Measurements from ENCODE around the gene CNPY4. TPM values are rescaled to one million over a fixed set of nuclear protein-coding genes. Genes with fewer than 3 reads are reported as not detected.

CNPY4 gene
- total RNA-seq, 1 donor from 2014 or later: 17.1 TPM

Small RNAs within 50 kb of the gene (small RNA-seq; reads per million reads assigned to genes)
- gene MIR106B: 114 reads per million, percentile 98 among the genes with 10 or more reads in this experiment
- gene MIR25: 1,600 reads per million, percentile 99 among the genes with 10 or more reads in this experiment
- 976 reads per million, percentile 99 among the genes with 10 or more reads in this experiment for gene MIR93

Other genes with a start within 250 kb of the CNPY4 start
- not detected for gene OR2AE1, start 242.6 kb upstream of the CNPY4 start, total RNA-seq
- 10.6 TPM for gene TRIM4, start 200.1 kb upstream of the CNPY4 start, total RNA-seq
- gene GJC3, start 190.0 kb upstream of the CNPY4 start, total RNA-seq: 0.41 TPM
- gene AZGP1, start 143.6 kb upstream of the CNPY4 start, total RNA-seq: not detected
- 85.2 TPM for gene ZKSCAN1, start 104.0 kb upstream of the CNPY4 start, total RNA-seq
- gene ZSCAN21, start 69.9 kb upstream of the CNPY4 start, total RNA-seq: 17.9 TPM
- gene ZNF3, start 37.9 kb upstream of the CNPY4 start, total RNA-seq: 44.4 TPM
- 40.4 TPM for gene COPS6, start 30.7 kb upstream of the CNPY4 start, total RNA-seq
- 35.9 TPM for gene MCM7, start 18.2 kb upstream of the CNPY4 start, total RNA-seq
- 24.9 TPM for gene AP4M1, start 18.0 kb upstream of the CNPY4 start, total RNA-seq
- 17.5 TPM for gene TAF6, start 276 bp upstream of the CNPY4 start, total RNA-seq
- gene MBLAC1, start 7.3 kb downstream of the CNPY4 start, total RNA-seq: 4.9 TPM
- 34.6 TPM for gene LAMTOR4, start 29.3 kb downstream of the CNPY4 start, total RNA-seq
- gene TRAPPC14, start 39.1 kb downstream of the CNPY4 start, total RNA-seq: 16.3 TPM
- 2.0 TPM for gene GAL3ST4, start 49.0 kb downstream of the CNPY4 start, total RNA-seq
- 75.0 TPM for gene GPC2, start 57.7 kb downstream of the CNPY4 start, total RNA-seq
- 1.2 TPM for gene STAG3, start 58.3 kb downstream of the CNPY4 start, total RNA-seq
- not detected for gene PVRIG, start 100.3 kb downstream of the CNPY4 start, total RNA-seq
- not detected for gene SPDYE3, start 188.1 kb downstream of the CNPY4 start, total RNA-seq
- 9.0 TPM for gene PILRB, start 238.5 kb downstream of the CNPY4 start, total RNA-seq

Measured in frontal cortex (tissue), 1 donor.